ENCODE measurements around the gene TMEM26. TPM values are rescaled to one million over a fixed set of nuclear protein-coding genes. Genes with fewer than 3 reads are reported as not detected.

TMEM26 gene
- total and polyA plus RNA-seq, 9 of the 15 experiments (the other 6 are each of a cell fraction or from before 2014, with no cell fraction given) = not detected

DNA sequence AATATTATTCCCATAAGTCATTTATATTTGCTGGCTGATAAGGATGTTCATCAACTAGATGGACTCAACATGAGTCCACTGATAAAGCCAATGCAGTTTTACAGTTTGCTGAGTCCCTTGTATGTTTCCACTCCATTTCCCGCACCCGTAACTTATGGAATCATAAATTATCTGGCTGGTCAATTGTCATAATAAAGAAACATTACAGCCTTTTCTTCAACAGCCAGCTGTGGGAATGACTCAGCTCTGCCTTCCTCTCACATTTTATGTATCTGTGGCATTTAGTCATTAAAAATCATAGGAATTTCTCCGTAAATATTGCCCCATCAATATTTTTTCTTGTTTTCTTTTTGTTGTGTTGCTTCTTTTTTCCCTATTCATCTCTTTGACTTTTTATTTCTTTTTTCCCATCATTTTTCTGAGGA is 22.3 kb upstream of the TMEM26 start (continued):
- TF ChIP-seq, protein P1, sequence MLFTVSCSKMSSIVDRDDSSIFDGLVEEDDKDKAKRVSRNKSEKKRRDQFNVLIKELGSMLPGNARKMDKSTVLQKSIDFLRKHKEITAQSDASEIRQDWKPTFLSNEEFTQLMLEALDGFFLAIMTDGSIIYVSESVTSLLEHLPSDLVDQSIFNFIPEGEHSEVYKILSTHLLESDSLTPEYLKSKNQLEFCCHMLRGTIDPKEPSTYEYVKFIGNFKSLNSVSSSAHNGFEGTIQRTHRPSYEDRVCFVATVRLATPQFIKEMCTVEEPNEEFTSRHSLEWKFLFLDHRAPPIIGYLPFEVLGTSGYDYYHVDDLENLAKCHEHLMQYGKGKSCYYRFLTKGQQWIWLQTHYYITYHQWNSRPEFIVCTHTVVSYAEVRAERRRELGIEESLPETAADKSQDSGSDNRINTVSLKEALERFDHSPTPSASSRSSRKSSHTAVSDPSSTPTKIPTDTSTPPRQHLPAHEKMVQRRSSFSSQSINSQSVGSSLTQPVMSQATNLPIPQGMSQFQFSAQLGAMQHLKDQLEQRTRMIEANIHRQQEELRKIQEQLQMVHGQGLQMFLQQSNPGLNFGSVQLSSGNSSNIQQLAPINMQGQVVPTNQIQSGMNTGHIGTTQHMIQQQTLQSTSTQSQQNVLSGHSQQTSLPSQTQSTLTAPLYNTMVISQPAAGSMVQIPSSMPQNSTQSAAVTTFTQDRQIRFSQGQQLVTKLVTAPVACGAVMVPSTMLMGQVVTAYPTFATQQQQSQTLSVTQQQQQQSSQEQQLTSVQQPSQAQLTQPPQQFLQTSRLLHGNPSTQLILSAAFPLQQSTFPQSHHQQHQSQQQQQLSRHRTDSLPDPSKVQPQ (CRISPR knock-in tag; IDR thresholded peaks at IDR 0.05; ENCODE audit: borderline replicate concordance) = no peak
- TF ChIP-seq FOXJ3 (CRISPR knock-in tag; IDR thresholded peaks at IDR 0.05) (no peak), HNRNPLL (IDR thresholded peaks at IDR 0.05; ENCODE audit: low read depth, low read length, poor library complexity, severe bottlenecking) (no peak), SNRNP70 (optimal IDR thresholded peaks at IDR 0.05; ENCODE audit: low read depth, low read length) (no peak), NFXL1 (CRISPR knock-in tag; IDR thresholded peaks at IDR 0.05) (no peak), KLF16 (IDR thresholded peaks at IDR 0.05) (peak; percentile 45; the same call in 1 of the 2 replicates), CTBP1 (IDR thresholded peaks at IDR 0.05; ENCODE audit: borderline replicate concordance) (peak; percentile 43; the same call in 1 of the 2 replicates), LEF1 (IDR thresholded peaks at IDR 0.05) (peak; percentile 72; the same call in 1 of the 2 replicates), SLC30A9 (CRISPR knock-in tag; IDR thresholded peaks at IDR 0.05) (no peak), FOS (IDR thresholded peaks at IDR 0.05; ENCODE audit: extremely low read depth, insufficient read length) (peak; percentile 4), U2AF2 (optimal IDR thresholded peaks at IDR 0.05; ENCODE audit: low read depth, low read length) (no peak), EP300 (IDR thresholded peaks at IDR 0.05; ENCODE audit: low read length) (peak; percentile 81), ETV1 (tag; conservative IDR thresholded peaks at IDR 0.05; ENCODE audit: low read depth) (no peak), NFE2 (IDR thresholded peaks at IDR 0.05; ENCODE audit: low read depth) (peak; percentile 95), SMARCB1 (IDR thresholded peaks at IDR 0.05; ENCODE audit: insufficient read length, low read depth) (no peak), FOSL1 (tag; conservative IDR thresholded peaks at IDR 0.05) (peak; percentile 87), CCNT2 (IDR thresholded peaks at IDR 0.05; ENCODE audit: borderline replicate concordance, extremely low read depth, insufficient read length, low read depth, low read length) (peak; percentile 76), PTTG1 (tag; IDR thresholded peaks at IDR 0.05; ENCODE audit: low read depth) (no peak), ZFX (CRISPR knock-in tag; IDR thresholded peaks at IDR 0.05) (no peak), CBFA2T2 (conservative IDR thresholded peaks at IDR 0.05) (peak; percentile 64)
- TF ChIP-seq, protein P2, sequence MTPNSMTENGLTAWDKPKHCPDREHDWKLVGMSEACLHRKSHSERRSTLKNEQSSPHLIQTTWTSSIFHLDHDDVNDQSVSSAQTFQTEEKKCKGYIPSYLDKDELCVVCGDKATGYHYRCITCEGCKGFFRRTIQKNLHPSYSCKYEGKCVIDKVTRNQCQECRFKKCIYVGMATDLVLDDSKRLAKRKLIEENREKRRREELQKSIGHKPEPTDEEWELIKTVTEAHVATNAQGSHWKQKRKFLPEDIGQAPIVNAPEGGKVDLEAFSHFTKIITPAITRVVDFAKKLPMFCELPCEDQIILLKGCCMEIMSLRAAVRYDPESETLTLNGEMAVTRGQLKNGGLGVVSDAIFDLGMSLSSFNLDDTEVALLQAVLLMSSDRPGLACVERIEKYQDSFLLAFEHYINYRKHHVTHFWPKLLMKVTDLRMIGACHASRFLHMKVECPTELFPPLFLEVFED (CRISPR knock-in tag; conservative IDR thresholded peaks at IDR 0.05) = no peak
- TF ChIP-seq, protein P3, sequence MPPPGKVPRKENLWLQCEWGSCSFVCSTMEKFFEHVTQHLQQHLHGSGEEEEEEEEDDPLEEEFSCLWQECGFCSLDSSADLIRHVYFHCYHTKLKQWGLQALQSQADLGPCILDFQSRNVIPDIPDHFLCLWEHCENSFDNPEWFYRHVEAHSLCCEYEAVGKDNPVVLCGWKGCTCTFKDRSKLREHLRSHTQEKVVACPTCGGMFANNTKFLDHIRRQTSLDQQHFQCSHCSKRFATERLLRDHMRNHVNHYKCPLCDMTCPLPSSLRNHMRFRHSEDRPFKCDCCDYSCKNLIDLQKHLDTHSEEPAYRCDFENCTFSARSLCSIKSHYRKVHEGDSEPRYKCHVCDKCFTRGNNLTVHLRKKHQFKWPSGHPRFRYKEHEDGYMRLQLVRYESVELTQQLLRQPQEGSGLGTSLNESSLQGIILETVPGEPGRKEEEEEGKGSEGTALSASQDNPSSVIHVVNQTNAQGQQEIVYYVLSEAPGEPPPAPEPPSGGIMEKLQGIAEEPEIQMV (tag; conservative IDR thresholded peaks at IDR 0.05; ENCODE audit: low read depth) = no peak
- TF ChIP-seq, protein P4, sequence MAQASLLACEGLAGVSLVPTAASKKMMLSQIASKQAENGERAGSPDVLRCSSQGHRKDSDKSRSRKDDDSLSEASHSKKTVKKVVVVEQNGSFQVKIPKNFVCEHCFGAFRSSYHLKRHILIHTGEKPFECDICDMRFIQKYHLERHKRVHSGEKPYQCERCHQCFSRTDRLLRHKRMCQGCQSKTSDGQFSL (CRISPR knock-in tag; IDR thresholded peaks at IDR 0.05) = no peak
- TF ChIP-seq, protein P4 (tag; IDR thresholded peaks at IDR 0.05) = no peak
